LHCN-M2 (cell line): ENCODE data around the gene TSPAN14. TPM values are rescaled to one million over a fixed set of nuclear protein-coding genes. Genes with fewer than 3 reads are reported as not detected.
"Not testable (repeated sequence)": the region's sequence is repeated elsewhere in the genome, so short reads cannot be mapped to it uniquely, and the experiment has no call there.

Experiments
- DNase-seq: peaks from one replicate; pipeline ENCODE4 v3.0.0-alpha.2; 2012; ENCODE audit warnings: low read depth
- polyA plus RNA-seq: library from polyadenylated mRNA; unstranded; fragments of >200 nt; gene quantifications from one replicate; pipeline ENCODE4 v1.2.1, GENCODE V29; 2012; ENCODE audit warnings: missing spikeins
- total RNA-seq: library from RNA; depleted of rRNA; stranded (reverse); fragments of >200 nt; gene quantifications from 2 replicates; pipeline ENCODE4 v1.2.3, GENCODE V29; 2014; rRNA removed

TSPAN14 gene, protein sequence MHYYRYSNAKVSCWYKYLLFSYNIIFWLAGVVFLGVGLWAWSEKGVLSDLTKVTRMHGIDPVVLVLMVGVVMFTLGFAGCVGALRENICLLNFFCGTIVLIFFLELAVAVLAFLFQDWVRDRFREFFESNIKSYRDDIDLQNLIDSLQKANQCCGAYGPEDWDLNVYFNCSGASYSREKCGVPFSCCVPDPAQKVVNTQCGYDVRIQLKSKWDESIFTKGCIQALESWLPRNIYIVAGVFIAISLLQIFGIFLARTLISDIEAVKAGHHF
- total RNA-seq, result 17.4 and 18.6 TPM in 2 replicates
- polyA plus RNA-seq, result 16.0 TPM

DNA sequence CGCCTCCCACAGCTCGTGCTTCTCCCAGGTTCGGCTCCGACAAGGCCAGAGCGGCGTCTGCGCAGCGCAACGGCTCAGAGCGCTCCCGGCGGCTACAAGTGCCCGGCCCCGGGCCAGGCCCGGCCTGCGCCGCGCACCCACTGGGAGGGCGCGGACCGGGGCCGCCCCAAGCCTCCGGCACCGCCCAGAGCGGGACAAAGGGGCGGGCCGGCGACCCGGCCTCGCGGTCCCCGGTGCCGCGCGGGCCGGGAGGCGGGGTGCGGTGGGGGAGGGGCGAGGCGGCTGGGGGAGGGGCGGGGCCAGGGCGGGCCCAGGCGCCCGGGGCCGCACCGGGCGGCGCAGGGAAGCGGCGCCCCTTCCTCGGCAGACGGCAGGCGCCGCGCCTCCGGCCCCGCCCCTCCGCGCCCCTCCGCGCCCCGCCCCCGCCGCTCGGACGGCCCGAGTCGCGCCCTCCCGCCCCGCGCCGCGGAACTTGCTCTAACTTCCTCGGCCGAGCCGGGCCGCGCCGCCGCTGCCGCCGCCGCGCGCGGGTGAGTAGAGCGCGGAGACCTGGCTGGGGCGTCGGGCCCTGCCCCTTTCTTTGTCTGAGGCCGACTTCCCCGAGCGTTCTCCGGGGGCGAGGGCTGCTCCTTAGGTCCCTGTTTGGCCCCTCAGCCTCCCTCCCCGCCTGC lies at the start of gene TSPAN14:
TSS of gene TSPAN14 (plus strand) at position 469 of the 671 bp plus-strand sequence. CDS start 34,924 bp downstream, outside the sequence.
- DNase-seq, result peak; percentile 64

DNA sequence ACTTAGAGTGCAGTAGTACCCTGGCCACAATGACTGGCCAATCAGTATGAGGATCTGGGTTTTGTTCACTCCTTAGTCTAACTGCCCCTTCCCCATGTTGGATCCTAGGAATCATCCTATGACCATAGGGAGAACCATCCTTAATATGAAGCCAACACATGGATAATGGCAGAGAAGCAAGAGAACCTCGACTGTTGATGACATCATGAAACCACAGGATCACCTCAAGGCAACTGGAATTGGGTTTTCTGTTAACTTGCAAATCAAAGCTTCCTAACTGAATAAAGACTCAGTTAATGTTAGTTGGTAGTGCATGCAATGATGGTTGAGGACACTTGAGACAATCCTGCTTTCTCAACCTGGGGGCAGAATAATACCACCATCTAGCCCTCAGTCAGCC lies 49.1 kb upstream of the TSPAN14 start:
- DNase-seq, result no peak

DNA sequence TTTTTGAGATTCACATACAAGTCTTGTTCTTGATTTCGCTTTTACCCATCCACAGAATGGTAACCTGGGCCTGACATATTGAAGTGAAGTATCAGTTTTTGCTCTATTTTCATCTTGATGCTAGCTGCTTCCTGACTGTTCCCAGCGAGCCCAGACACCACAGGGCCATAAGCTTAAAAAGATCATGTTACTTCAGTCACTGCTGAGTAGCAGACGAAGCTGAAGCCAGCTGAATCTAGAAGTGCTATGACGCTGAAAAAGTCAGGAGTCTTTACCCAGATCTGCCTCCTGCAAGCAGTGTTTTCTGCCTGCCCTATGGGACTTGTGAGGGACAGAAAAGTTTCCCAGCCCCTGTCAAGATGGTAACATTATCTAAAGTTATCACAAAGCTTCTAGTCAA lies 48.5 kb upstream of the TSPAN14 start:
- DNase-seq, result no peak

- no peak for DNase-seq
Observed at GRCh38 chr10:80406204-80406603, 47.9 kb upstream of the TSPAN14 start.

DNA sequence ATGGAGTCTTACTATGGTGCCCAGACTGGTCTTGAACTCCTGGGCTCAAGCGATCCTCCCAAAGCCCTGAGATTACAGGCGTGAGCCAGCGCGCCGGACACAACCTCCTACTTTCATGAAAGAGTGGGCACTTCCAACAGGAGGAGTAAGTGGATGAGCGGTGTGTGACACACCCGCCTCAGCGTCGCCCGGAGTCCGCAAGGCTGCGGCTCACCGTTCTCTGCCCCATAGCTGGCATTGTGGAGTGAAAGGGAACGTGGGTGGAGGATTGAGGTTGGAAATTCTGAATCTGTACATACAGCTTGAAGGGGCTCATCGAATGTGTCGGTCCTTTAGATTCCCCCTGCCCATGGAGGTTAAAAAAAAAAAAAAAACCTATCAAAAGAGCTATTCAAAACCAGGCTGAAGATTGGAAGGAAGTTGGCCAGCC lies 46.3 kb upstream of the TSPAN14 start:
- DNase-seq, result no peak

DNA sequence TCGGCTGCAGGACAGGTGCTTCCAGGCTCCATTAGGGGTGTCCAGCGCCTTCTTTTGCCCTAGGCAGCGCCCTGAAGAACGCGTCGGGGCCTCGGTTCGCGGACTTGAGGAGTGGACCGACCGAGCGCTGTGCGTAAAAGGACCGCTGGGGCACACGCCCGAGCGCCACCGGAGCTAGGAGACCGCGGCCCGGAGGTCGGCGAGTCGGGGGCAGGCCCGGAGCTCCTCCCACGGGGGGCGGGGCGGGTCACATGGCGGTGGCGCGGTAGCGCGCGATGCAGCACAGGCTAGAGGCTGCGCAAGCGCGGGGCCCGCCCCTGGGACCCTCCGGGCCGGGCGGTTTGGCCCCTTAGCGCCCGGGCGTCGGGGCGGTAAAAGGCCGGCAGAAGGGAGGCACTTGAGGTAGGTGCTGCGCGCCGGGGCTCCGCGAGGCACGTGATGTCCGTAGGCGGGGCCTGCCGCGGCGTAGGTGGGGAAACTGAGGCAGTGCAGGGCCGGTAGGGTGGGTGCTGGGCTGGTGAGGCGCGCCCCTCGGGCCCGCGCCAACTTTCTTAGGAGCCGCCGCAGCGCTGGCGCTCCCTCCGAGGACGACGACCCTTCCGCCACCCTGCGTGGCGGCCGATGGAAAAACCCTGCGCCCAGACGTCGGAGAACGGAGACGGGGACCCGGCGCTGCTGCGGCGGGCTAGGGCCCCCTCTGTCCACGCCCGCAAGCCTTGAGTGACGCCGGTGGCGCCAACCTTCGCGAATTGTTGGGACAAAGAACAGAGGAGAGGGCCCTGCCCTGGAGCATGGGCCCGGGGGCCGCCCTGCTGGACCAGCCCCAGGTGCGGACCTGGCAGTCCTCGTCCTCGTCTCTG lies 45.6 kb upstream of the TSPAN14 start, which contains the start of gene PRXL2A:
TSS of gene PRXL2A (plus strand) at position 310 of the 860 bp plus-strand sequence. CDS start 11,917 bp downstream, outside the sequence.
- DNase-seq, result no peak

GRCh38 chr10:80409121-80409520 lies 45.0 kb upstream of the TSPAN14 start:
- DNase-seq, result no peak

DNA sequence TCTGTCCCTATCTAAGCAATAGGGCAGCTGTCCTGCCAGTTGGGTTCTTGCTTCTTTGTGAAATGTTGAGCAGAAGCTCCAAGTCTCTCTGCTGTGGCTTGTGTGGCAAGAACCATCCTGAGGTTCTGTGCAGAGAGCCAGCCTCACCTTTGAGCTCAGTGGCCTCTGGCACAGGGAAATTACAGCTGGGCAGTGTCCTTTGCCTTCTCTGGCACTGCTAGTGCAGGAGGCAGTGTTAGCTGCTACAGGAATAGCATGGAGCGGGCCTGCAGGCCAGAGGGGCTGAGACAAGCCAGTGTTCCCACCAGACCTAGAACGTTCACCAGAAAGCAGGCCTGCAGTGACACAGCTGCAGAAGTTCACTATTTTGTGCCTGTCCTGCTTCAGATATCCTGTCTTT lies 44.0 kb upstream of the TSPAN14 start:
- no peak for DNase-seq

DNA sequence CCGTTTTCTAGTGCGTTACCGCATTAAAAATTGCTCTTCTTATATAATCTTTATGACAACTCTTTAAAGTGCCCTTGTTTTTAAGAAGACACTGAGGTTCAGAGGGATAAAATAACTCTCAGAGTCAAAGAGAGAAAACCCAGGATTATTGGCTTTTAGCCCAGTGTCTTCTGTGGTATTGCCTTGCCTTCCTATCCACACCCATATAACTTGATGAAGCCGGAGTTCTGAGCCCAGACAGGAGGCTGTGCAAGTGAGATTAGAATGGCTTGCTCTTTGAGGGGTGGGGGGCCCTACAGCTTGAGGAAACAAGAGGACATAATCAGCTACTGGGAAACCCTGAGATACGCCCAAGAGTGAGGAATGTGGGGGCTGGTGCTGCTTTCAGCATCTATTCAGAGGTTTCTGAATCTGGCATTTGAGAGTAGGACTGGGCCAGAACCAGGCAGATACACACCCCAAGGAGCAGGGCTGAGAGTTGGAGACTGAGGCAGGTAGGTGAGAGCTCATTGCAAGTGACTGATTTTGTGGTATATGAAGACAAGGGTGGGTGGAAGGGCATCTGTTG lies 43.4 kb upstream of the TSPAN14 start:
- DNase-seq, result no peak

GRCh38 chr10:80411267-80411668 lies 42.8 kb upstream of the TSPAN14 start:
- DNase-seq, result no peak

GRCh38 chr10:80411681-80412220 lies 42.4 kb upstream of the TSPAN14 start:
- no peak for DNase-seq

DNA sequence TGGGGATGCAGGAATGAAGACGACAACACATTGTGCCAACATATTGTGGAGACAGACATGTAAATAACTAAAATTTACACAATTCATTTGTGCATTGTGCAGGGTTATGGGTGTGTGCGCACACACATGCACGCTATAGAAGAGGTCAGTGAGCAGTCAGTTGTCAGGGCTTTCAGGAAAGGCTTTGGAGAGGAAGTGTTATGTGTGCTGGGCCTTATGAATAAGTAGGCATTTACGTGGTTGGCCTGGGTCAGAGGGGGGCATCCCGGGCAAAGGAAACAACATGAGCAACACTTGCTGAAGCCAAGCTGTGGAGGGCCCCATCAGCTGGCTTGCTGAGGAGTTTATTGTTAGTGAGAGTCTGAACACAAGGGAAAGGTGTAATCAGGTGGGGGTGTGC lies 41.6 kb upstream of the TSPAN14 start:
- no peak for DNase-seq

DNA sequence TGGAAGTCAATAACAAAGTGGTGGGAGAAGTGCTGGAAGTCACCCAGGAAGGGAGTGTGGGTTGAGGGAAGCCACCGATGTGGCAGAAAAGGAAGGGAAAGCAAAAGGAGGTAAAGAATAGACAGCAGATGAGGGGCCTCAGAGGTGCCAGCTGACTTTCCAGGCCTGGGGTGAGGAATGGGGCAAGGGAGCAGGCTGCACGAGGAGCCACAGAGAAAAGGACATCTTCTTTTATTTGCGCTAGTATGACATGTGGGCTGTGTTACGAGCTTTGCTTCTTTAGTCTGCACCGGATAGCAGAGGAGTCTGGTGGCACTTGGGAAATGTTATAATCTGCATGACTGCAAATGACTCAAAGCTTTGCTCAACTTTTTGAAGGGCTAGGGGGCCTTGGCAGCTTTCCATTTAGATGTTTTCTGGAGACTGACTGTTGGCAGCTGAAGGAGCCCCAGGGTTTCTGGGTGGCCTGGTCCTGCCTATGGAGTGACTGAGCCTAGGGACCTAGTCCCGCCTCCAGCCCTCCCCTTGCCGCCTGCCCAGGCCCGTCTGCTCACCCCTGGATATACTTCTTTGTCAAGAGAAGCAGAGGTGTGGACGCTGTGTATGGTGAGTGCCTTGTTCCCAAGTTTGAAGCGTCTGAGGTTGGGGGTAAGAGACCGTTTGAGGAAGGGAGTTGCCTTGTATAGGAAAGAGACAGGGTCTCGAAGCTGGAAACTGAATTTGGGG lies 40.7 kb upstream of the TSPAN14 start:
- DNase-seq, result no peak

- DNase-seq, result no peak
Observed at GRCh38 chr10:80414142-80414895, 39.8 kb upstream of the TSPAN14 start.

DNA sequence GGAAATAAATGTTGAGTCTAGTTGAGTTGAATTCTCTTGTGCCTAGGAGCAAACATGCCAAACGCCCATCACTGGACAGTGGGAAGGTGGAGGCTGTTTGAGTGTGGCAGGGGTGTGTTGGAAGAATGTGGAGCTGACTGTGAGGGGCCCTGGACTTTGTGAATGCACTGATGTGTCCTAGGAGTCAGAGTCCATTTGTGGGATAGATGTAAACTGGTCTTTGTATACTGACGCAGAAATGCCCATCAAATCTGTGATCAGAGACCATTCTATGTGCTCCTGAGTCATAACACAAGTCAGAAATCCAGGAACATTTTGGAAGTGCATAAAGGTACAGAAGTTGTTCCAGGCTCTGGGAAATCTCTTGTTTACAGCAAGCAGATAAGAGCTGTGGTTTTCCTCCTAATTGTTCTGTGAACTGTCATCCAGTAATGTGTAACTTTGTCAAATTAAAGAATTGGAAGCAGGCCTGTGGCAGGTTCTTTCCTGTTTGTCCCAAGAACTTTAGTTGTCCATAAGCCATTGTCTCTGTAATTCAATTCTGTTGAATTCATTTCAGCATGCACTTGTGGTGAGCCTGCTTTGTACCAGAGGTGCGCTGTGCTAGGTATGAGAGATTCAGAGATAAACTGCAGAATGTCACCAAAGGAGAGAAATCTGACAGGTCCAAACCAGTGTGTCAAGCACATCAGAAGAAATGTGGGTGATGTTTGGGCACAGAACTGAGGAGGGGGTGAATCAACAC lies 38.2 kb upstream of the TSPAN14 start:
- no peak for DNase-seq

DNA sequence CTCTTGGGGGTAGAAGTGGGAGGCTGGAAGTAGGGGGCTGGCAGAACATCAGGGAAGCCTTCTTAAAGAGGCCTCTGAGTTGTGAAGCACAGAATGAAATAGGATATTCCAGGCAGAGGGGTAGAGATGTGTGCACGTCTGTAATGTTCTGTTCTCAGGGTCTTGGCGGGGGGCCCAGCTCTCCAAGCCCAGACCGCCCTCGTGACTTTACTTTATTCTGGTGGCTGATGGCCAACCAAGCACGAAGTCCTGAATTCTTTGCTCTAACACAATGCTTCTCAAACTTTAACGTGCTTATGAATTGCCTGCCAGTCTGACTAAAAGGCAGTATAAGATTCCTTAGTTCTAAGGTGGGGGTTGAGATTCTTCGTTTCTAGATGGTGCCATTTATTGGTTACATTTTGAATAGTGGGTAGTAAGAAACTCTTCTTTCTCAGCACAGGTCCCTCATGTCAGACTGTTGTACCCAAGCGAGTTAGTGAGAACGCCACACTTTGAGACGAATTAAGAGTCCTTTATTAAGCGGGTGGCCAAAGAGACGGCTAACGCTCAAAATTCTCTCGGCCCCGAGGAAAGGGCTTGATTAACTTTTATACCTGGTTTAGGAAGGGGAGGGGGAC lies 37.5 kb upstream of the TSPAN14 start:
- DNase-seq, result no peak

- not testable (repeated sequence) for DNase-seq
Observed at GRCh38 chr10:80417256-80417655, 36.9 kb upstream of the TSPAN14 start.

DNA sequence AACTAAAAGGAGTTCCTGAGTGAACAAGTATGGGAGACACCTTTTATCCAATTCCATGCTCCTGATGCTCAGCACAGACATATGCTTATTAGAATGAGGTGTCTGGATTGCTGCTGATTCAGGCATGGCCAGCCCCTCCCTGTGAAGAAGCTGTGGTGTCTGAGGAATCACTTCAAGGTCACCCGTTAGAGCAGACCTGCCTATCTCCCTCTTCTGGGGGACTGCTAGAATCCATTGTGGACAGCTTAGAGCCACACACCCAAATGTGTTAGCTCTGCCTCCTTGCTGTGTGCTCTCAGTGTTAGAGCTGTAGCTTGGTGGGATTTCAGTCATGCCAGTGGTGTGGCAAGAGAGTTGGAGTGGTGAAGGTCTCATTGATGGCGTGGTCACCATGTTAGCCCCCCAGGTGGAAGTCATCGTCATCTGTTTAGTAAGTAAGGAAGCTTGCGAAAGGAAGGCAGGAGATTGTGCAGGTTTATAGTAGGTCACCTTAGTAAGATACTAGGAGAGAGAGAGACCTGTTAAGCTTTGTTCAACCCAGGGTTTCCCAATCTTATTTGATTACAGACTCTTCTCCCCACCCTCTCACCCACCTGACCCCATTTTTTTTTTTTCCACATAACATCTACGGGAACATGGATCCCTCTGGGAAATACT lies 32.9 kb upstream of the TSPAN14 start:
- DNase-seq, result no peak
